Measurements from ENCODE around the gene SLC45A1. TPM values are rescaled to one million over a fixed set of nuclear protein-coding genes. Genes with fewer than 3 reads are reported as not detected.
A peak's percentile ranks its signal among the peaks of the same experiment; 100 is the strongest.

SLC45A1 gene
- total and polyA plus RNA-seq, 2 donors: 0.09 to 1.4 TPM

GRCh38 chr1:8318436-8318835, 522 bp downstream of the SLC45A1 start:
- DNase-seq (ENCODE audit: low read depth in 6 of 9, low spot score in 9 of 9): no peak
- no peak overlapping the region for H3K27ac ChIP-seq (ENCODE audit: low read depth in 1 of 2, low read length in 1 of 2)

GRCh38 chr1:8321612-8322011, 3.7 kb downstream of the SLC45A1 start:
- H3K36me3 ChIP-seq (ENCODE audit: control insufficient read depth in 2 of 2, insufficient read depth in 2 of 2, low read length in 1 of 2): no peaks in the 10 kb centered on the region
- no peak overlapping the region for H3K27ac ChIP-seq (ENCODE audit: low read depth in 1 of 2, low read length in 1 of 2)
- H3K4me1 ChIP-seq (ENCODE audit: control insufficient read depth in 2 of 2, insufficient read depth in 2 of 2, low read length in 2 of 2): peaks cover 6 to 7% of the 10 kb centered on the region in 2 donors
- WGBS: 96% methylated on average over 3 of the region's 3 CpGs
- no peak for DNase-seq (ENCODE audit: low read depth in 6 of 9, low spot score in 9 of 9)
- H3K27me3 ChIP-seq (ENCODE audit: control insufficient read depth in 2 of 2, insufficient read depth in 1 of 2, low read length in 1 of 2): peaks cover 14 to 42% of the 10 kb centered on the region in 2 donors
- H3K9me3 ChIP-seq (ENCODE audit: control insufficient read depth in 2 of 2, insufficient read depth in 1 of 2, low read length in 1 of 2): no peaks in the 10 kb centered on the region
- H3K4me3 ChIP-seq (ENCODE audit: low read length in 2 of 2): no peak overlapping the region

More at GRCh38 chr1:8318436-8318835, 522 bp downstream of the SLC45A1 start:
- Histone ChIP-seq H3K4me1 (ENCODE audit: control insufficient read depth in 2 of 2, insufficient read depth in 2 of 2, low read length in 2 of 2) (peaks cover 6 to 20% of the 10 kb centered on the region in 2 donors), H3K36me3 (ENCODE audit: control insufficient read depth in 2 of 2, insufficient read depth in 2 of 2, low read length in 1 of 2) (no peaks in the 10 kb centered on the region), H3K9me3 (ENCODE audit: control insufficient read depth in 2 of 2, insufficient read depth in 1 of 2, low read length in 1 of 2) (no peaks in the 10 kb centered on the region), H3K4me3 (ENCODE audit: low read length in 2 of 2) (peak overlapping the region; percentile 13 to 53), H3K27me3 (ENCODE audit: control insufficient read depth in 2 of 2, insufficient read depth in 1 of 2, low read length in 1 of 2) (peaks cover 16 to 66% of the 10 kb centered on the region in 2 donors)
- 8% methylated on average over 18 of the region's 18 CpGs for WGBS

- Histone ChIP-seq H3K36me3 (ENCODE audit: control insufficient read depth in 2 of 2, insufficient read depth in 2 of 2, low read length in 1 of 2) (no peaks in the 10 kb centered on the region), H3K9me3 (ENCODE audit: control insufficient read depth in 2 of 2, insufficient read depth in 1 of 2, low read length in 1 of 2) (no peaks in the 10 kb centered on the region), H3K4me3 (ENCODE audit: low read length in 2 of 2) (no peak overlapping the region), H3K27ac (ENCODE audit: low read depth in 1 of 2, low read length in 1 of 2) (no peak overlapping the region), H3K27me3 (ENCODE audit: control insufficient read depth in 2 of 2, insufficient read depth in 1 of 2, low read length in 1 of 2) (peaks cover 2 to 23% of the 10 kb centered on the region in 2 donors), H3K4me1 (ENCODE audit: control insufficient read depth in 2 of 2, insufficient read depth in 2 of 2, low read length in 2 of 2) (no peaks in the 10 kb centered on the region)
- no peak for DNase-seq (ENCODE audit: low read depth in 6 of 9, low spot score in 9 of 9)
- WGBS: 82% methylated on average over 11 of the region's 11 CpGs
These were observed 5.8 kb downstream of the SLC45A1 start for GRCh38 chr1:8323706-8324105.

GRCh38 chr1:8324176-8324810, 6.4 kb downstream of the SLC45A1 start:
- Histone ChIP-seq H3K36me3 (ENCODE audit: control insufficient read depth in 2 of 2, insufficient read depth in 2 of 2, low read length in 1 of 2) (no peaks in the 10 kb centered on the region), H3K9me3 (ENCODE audit: control insufficient read depth in 2 of 2, insufficient read depth in 1 of 2, low read length in 1 of 2) (no peaks in the 10 kb centered on the region), H3K27ac (ENCODE audit: low read depth in 1 of 2, low read length in 1 of 2) (no peak overlapping the region), H3K4me3 (ENCODE audit: low read length in 2 of 2) (no peak overlapping the region), H3K27me3 (ENCODE audit: control insufficient read depth in 2 of 2, insufficient read depth in 1 of 2, low read length in 1 of 2) (peaks cover 0 to 19% of the 10 kb centered on the region in 2 donors), H3K4me1 (ENCODE audit: control insufficient read depth in 2 of 2, insufficient read depth in 2 of 2, low read length in 2 of 2) (no peaks in the 10 kb centered on the region)
- 92% methylated on average over 32 of the region's 32 CpGs for WGBS
- DNase-seq (ENCODE audit: low read depth in 6 of 9, low spot score in 9 of 9): no peak

GRCh38 chr1:8325771-8326170, 7.9 kb downstream of the SLC45A1 start:
- Histone ChIP-seq H3K4me3 (ENCODE audit: low read length in 2 of 2) (no peak overlapping the region), H3K4me1 (ENCODE audit: control insufficient read depth in 2 of 2, insufficient read depth in 2 of 2, low read length in 2 of 2) (no peaks in the 10 kb centered on the region), H3K9me3 (ENCODE audit: control insufficient read depth in 2 of 2, insufficient read depth in 1 of 2, low read length in 1 of 2) (no peaks in the 10 kb centered on the region), H3K27me3 (ENCODE audit: control insufficient read depth in 2 of 2, insufficient read depth in 1 of 2, low read length in 1 of 2) (peaks cover 0 to 10% of the 10 kb centered on the region in 2 donors), H3K36me3 (ENCODE audit: control insufficient read depth in 2 of 2, insufficient read depth in 2 of 2, low read length in 1 of 2) (no peaks in the 10 kb centered on the region), H3K27ac (ENCODE audit: low read depth in 1 of 2, low read length in 1 of 2) (no peak overlapping the region)
- no peak for DNase-seq (ENCODE audit: low read depth in 6 of 9, low spot score in 9 of 9)
- 98% methylated on average over 21 of the region's 21 CpGs for WGBS

- Histone ChIP-seq H3K4me3 (ENCODE audit: low read length in 2 of 2) (no peak overlapping the region), H3K9me3 (ENCODE audit: control insufficient read depth in 2 of 2, insufficient read depth in 1 of 2, low read length in 1 of 2) (no peaks in the 10 kb centered on the region), H3K36me3 (ENCODE audit: control insufficient read depth in 2 of 2, insufficient read depth in 2 of 2, low read length in 1 of 2) (no peaks in the 10 kb centered on the region), H3K4me1 (ENCODE audit: control insufficient read depth in 2 of 2, insufficient read depth in 2 of 2, low read length in 2 of 2) (no peaks in the 10 kb centered on the region), H3K27me3 (ENCODE audit: control insufficient read depth in 2 of 2, insufficient read depth in 1 of 2, low read length in 1 of 2) (peaks cover 0 to 10% of the 10 kb centered on the region in 2 donors), H3K27ac (ENCODE audit: low read depth in 1 of 2, low read length in 1 of 2) (no peak overlapping the region)
- WGBS: 96% methylated on average over 13 of the region's 13 CpGs
- no peak for DNase-seq (ENCODE audit: low read depth in 6 of 9, low spot score in 9 of 9)
These were observed 8.4 kb downstream of the SLC45A1 start for GRCh38 chr1:8326265-8326664.

- H3K4me3 ChIP-seq (ENCODE audit: low read length in 2 of 2): no peak overlapping the region
- WGBS: 94% methylated on average over 18 of the region's 18 CpGs
- no peaks in the 10 kb centered on the region for H3K9me3 ChIP-seq (ENCODE audit: control insufficient read depth in 2 of 2, insufficient read depth in 1 of 2, low read length in 1 of 2)
- no peaks in the 10 kb centered on the region for H3K36me3 ChIP-seq (ENCODE audit: control insufficient read depth in 2 of 2, insufficient read depth in 2 of 2, low read length in 1 of 2)
- H3K27ac ChIP-seq (ENCODE audit: low read depth in 1 of 2, low read length in 1 of 2): no peak overlapping the region
- H3K27me3 ChIP-seq (ENCODE audit: control insufficient read depth in 2 of 2, insufficient read depth in 1 of 2, low read length in 1 of 2): peaks cover 0 to 10% of the 10 kb centered on the region in 2 donors
- DNase-seq (ENCODE audit: low read depth in 6 of 9, low spot score in 9 of 9): no peak
- no peaks in the 10 kb centered on the region for H3K4me1 ChIP-seq (ENCODE audit: control insufficient read depth in 2 of 2, insufficient read depth in 2 of 2, low read length in 2 of 2)
These were observed 10.4 kb downstream of the SLC45A1 start for GRCh38 chr1:8328271-8328670.

GRCh38 chr1:8329439-8329838, 11.5 kb downstream of the SLC45A1 start:
- H3K4me3 ChIP-seq (ENCODE audit: low read length in 2 of 2): no peak overlapping the region
- DNase-seq (ENCODE audit: low read depth in 6 of 9, low spot score in 9 of 9): no peak
- H3K4me1 ChIP-seq (ENCODE audit: control insufficient read depth in 2 of 2, insufficient read depth in 2 of 2, low read length in 2 of 2): no peaks in the 10 kb centered on the region
- no peak overlapping the region for H3K27ac ChIP-seq (ENCODE audit: low read depth in 1 of 2, low read length in 1 of 2)
- no peaks in the 10 kb centered on the region for H3K9me3 ChIP-seq (ENCODE audit: control insufficient read depth in 2 of 2, insufficient read depth in 1 of 2, low read length in 1 of 2)
- H3K36me3 ChIP-seq (ENCODE audit: control insufficient read depth in 2 of 2, insufficient read depth in 2 of 2, low read length in 1 of 2): no peaks in the 10 kb centered on the region
- peaks cover 0 to 7% of the 10 kb centered on the region in 2 donors for H3K27me3 ChIP-seq (ENCODE audit: control insufficient read depth in 2 of 2, insufficient read depth in 1 of 2, low read length in 1 of 2)
- WGBS: 76% methylated on average over 12 of the region's 12 CpGs

- Histone ChIP-seq H3K27me3 (ENCODE audit: control insufficient read depth in 2 of 2, insufficient read depth in 1 of 2, low read length in 1 of 2) (peaks cover 0 to 7% of the 10 kb centered on the region in 2 donors), H3K4me1 (ENCODE audit: control insufficient read depth in 2 of 2, insufficient read depth in 2 of 2, low read length in 2 of 2) (no peaks in the 10 kb centered on the region), H3K36me3 (ENCODE audit: control insufficient read depth in 2 of 2, insufficient read depth in 2 of 2, low read length in 1 of 2) (no peaks in the 10 kb centered on the region), H3K27ac (ENCODE audit: low read depth in 1 of 2, low read length in 1 of 2) (no peak overlapping the region), H3K4me3 (ENCODE audit: low read length in 2 of 2) (no peak overlapping the region), H3K9me3 (ENCODE audit: control insufficient read depth in 2 of 2, insufficient read depth in 1 of 2, low read length in 1 of 2) (no peaks in the 10 kb centered on the region)
- DNase-seq (ENCODE audit: low read depth in 6 of 9, low spot score in 9 of 9): no peak
- WGBS: 73% methylated on average over 14 of the region's 14 CpGs
These were observed 11.9 kb downstream of the SLC45A1 start for GRCh38 chr1:8329858-8330257.
